Gastroesophageal sphincter (tissue), 4 donors: Measurements from ENCODE around the gene ADORA2A. TPM values are rescaled to one million over a fixed set of nuclear protein-coding genes. Genes with fewer than 3 reads are reported as not detected.
A peak's percentile ranks its signal among the peaks of the same experiment; 100 is the strongest.

Source experiments
- ATAC-seq: fragments of 150-250 bp; one replicate; pipeline ENCODE4 v1.9.1; 2016; ENCODE audit warnings: mild to moderate bottlenecking, moderate library complexity
- H3K27ac ChIP-seq, 4 donors: fragments of 200-600 bp; sonication (generic) in 3 of 4; 1 replicate in 3 of 4; 2 replicates in 1 of 4; pipeline ENCODE4 v1.5.1; 2016 to 2019
- H3K27me3 ChIP-seq: fragments of 200-600 bp; sonication (generic); one replicate; pipeline ENCODE4 v1.5.1; 2019
- H3K36me3 ChIP-seq, 2 donors: fragments of 200-600 bp; sonication (generic); one replicate each; pipeline ENCODE4 v1.5.1; 2019; ENCODE audit warnings: control low read depth in 1 of 2
- H3K4me1 ChIP-seq, 3 donors: fragments of 200-600 bp; sonication (generic); 1 replicate in 2 of 3; 2 replicates in 1 of 3; pipeline ENCODE4 v1.5.1; 2016 to 2019; ENCODE audit warnings: control low read depth in 2 of 3
- H3K4me3 ChIP-seq, 2 donors: fragments of 200-600 bp; sonication (generic); one replicate each; pipeline ENCODE4 v1.5.1; 2019; ENCODE audit warnings: mild to moderate bottlenecking in 1 of 2, moderate library complexity in 1 of 2
- H3K9me3 ChIP-seq, 3 donors: fragments of 200-600 bp; sonication (generic); one replicate each; pipeline ENCODE4 v1.5.1; 2017 to 2019; ENCODE audit warnings: control low read depth in 2 of 3
- CTCF ChIP-seq, 4 experiments: fragments of 200-600 bp in 2 of 4; fragments of 450-650 bp in 2 of 4; sonication (generic) in 1 of 4; IDR thresholded peaks; one replicate each; pipeline ENCODE4 v1.5.1; 2017 to 2019; ENCODE audit warnings: antibody characterized with exemption in 4 of 4, mild to moderate bottlenecking in 2 of 4, moderate library complexity in 2 of 4
- EP300 ChIP-seq: sonication (generic); formaldehyde crosslinking; IDR thresholded peaks from one replicate; pipeline ENCODE4 v1.6.1; 2017; ENCODE audit warnings: antibody characterized with exemption, mild to moderate bottlenecking
- POLR2A ChIP-seq, 2 donors: fragments of 450-650 bp; IDR thresholded peaks; one replicate each; pipeline ENCODE4 v1.6.1; 2017; ENCODE audit warnings: antibody characterized with exemption in 2 of 2, mild to moderate bottlenecking in 2 of 2, moderate library complexity in 1 of 2
- POLR2AphosphoS5 ChIP-seq: sonication (generic); formaldehyde crosslinking; IDR thresholded peaks from one replicate; pipeline ENCODE4 v1.6.1; 2017; ENCODE audit warnings: antibody characterized with exemption
- WGBS, 2 donors: methylation state at CpG; one replicate each; pipeline ENCODE4 v1.1.5; 2018; ENCODE audit warnings: low coverage in 1 of 2; 5-methylcytosine and 5-hydroxymethylcytosine counted together
- total RNA-seq, 4 donors: library from RNA; depleted of rRNA; stranded (reverse); fragments of >200 nt; gene quantifications; one replicate each; pipeline ENCODE4 v1.1.0, GENCODE V29; 2016

ADORA2A gene
- total RNA-seq, 4 donors from 2014 or later = 1.9 to 5.7 (median 3.3) TPM

DNA sequence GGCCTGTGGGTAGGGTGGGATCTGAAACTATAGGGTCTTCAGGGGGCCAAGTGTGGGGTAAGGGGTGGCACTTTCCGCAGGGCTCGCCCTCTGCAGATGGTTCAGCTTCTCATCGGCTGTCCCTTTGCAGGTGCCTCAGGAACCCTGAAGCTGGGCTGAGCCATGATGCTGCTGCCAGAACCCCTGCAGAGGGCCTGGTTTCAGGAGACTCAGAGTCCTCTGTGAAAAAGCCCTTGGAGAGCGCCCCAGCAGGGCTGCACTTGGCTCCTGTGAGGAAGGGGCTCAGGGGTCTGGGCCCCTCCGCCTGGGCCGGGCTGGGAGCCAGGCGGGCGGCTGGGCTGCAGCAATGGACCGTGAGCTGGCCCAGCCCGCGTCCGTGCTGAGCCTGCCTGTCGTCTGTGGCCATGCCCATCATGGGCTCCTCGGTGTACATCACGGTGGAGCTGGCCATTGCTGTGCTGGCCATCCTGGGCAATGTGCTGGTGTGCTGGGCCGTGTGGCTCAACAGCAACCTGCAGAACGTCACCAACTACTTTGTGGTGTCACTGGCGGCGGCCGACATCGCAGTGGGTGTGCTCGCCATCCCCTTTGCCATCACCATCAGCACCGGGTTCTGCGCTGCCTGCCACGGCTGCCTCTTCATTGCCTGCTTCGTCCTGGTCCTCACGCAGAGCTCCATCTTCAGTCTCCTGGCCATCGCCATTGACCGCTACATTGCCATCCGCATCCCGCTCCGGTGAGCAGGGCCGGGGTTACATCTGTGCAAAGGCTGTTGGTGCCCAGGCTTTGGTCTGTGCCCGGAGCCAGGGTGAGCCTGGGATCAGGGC lies 5.8 kb downstream of the ADORA2A start:
- TF ChIP-seq POLR2A (IDR thresholded peaks at IDR 0.05) (no peak), POLR2AphosphoS5 (no peak), EP300 (no peak), CTCF (IDR thresholded peaks at IDR 0.05) (no peak)
- Histone ChIP-seq H3K4me1 (peaks cover 0 to 65% (median 35%) of the 10 kb centered on the region in 3 donors), H3K27me3 (no peaks in the 10 kb centered on the region), H3K27ac (peak overlapping the region in 3 of 4 donors; percentile 25 to 62 (median 52)), H3K36me3 (no peaks in the 10 kb centered on the region), H3K9me3 (no peaks in the 10 kb centered on the region), H3K4me3 (no peak overlapping the region)
- no CpG with 5 or more reads among the region's 34 CpGs for whole genome bisulfite sequencing, 2 donors
- ATAC-seq = no peak

GRCh38 chr22:24433828-24434470 lies 6.5 kb downstream of the ADORA2A start:
- TF ChIP-seq CTCF (IDR thresholded peaks at IDR 0.05) (no peak), EP300 (no peak), POLR2A (IDR thresholded peaks at IDR 0.05) (no peak)
- H3K36me3 ChIP-seq = no peaks in the 10 kb centered on the region
- peak overlapping the region in 3 of 4 donors; percentile 25 to 59 (median 52) for H3K27ac ChIP-seq
- H3K27me3 ChIP-seq = no peaks in the 10 kb centered on the region
- H3K9me3 ChIP-seq = no peaks in the 10 kb centered on the region
- H3K4me3 ChIP-seq = no peak overlapping the region
- 0 to 17% methylated on average over 1 of the region's 12 CpGs for WGBS, 2 donors
- H3K4me1 ChIP-seq = peaks cover 0 to 65% (median 35%) of the 10 kb centered on the region in 3 donors
- ATAC-seq = peak; percentile 39

DNA sequence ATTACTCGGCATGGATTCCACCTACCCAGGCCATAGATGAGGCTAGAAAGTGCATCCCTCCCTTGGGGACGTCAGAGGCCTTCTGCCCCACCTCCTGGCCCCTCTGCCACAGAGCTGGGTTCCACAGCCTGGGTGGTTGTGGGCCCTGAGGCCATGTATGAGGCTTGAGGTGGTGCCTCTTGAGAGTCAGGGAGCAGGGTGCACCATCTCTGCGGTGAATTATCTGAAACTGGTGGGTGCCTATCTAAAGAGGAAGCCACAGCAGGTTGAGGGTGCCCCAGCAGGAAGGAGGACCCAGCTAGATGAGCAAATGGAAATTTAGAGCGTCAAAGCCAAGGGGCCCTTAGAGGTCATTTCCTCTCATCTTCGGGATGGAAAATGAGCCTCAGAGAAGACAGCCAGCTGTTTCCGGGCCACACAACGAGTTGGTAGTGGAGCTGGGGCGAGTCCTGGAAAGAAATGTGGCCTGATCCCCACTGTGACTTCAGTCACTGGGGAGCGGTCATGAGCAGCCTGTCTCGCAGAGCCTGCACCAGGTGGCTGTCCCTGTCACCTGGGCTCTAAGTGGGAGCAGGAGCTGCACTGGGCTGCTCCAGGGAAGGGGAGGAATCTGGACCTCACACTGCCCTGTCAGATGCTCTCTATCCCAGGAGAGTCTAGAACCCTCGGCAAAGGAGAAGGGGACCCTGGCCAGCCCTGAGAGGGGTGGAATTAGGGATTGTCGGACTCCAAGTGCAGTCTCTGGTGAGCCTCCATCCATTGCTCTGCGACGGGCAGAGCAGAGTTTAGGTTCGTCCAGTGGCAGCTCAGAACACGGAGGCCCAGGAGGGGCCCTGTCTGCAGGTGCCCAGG lies 7.3 kb downstream of the ADORA2A start:
- Histone ChIP-seq H3K27me3 (no peaks in the 10 kb centered on the region), H3K4me1 (peaks cover 0 to 65% (median 35%) of the 10 kb centered on the region in 3 donors), H3K36me3 (no peaks in the 10 kb centered on the region), H3K27ac (peak overlapping the region in 3 of 4 donors; percentile 9 to 59 (median 38)), H3K9me3 (no peaks in the 10 kb centered on the region), H3K4me3 (no peak overlapping the region)
- TF ChIP-seq EP300 = no peak
- no peak for TF ChIP-seq POLR2AphosphoS5
- TF ChIP-seq POLR2A (IDR thresholded peaks at IDR 0.05) = no peak
- TF ChIP-seq CTCF (IDR thresholded peaks at IDR 0.05) = no peak
- peak; percentile 17 for ATAC-seq
- 28 to 45% methylated on average over 2 to 4 of the region's 16 CpGs for WGBS, 2 donors

DNA sequence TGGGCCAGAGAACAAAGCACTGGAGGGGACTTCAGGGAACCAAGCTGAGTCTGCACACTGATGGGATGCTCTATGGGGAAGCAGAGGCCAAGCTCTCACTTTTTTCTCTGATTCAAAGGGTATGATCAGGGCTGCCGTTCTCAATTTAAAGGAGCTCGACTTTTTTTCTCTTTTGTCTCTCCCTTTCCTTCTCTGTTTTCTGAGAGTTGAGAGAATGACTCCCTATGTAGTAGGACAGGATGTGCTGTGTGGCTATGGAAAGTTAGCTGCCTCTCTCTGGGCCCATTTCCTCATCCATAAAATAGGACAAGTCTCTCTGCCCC lies 7.9 kb downstream of the ADORA2A start:
- no peak for ATAC-seq
- peaks cover 0 to 61% (median 30%) of the 10 kb centered on the region in 3 donors for H3K4me1 ChIP-seq
- no peaks in the 10 kb centered on the region for H3K27me3 ChIP-seq
- no peaks in the 10 kb centered on the region for H3K9me3 ChIP-seq
- H3K4me3 ChIP-seq = no peak overlapping the region
- peak overlapping the region in 2 of 4 donors; percentile 38 to 59 for H3K27ac ChIP-seq
- no peak for TF ChIP-seq EP300
- no peak for TF ChIP-seq POLR2A (IDR thresholded peaks at IDR 0.05)
- WGBS, 2 donors = 100% methylated on average over 1 of the region's 2 CpGs; no CpG with 5 or more reads in 1 of the 2 donors
- no peaks in the 10 kb centered on the region for H3K36me3 ChIP-seq

DNA sequence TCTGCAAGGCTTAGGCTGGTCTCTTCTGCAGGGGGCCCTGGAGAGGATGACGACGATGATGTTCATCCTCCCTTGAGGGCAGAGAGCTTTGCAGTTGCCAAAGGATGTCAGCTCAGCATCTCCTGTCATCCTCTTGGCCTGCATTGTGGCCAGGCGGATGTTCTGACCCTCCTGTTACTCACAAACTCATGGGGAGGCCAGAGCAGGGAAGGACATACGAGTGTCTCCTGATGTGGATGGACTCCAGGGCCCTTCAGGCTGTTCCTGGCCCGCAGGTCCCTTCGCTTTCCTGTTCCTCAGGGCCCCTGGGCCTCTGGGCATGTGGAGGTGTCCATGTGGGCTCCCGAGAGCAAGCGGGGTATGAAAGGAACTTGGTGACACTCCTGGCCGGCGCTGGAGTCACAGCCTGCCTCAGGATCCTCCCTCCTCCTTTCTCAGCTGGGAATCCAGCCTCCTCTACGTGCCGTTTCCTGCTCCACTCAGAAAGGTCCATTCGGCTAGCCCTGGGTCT lies 8.5 kb downstream of the ADORA2A start:
- no peak for TF ChIP-seq POLR2AphosphoS5
- no peak for TF ChIP-seq POLR2A (IDR thresholded peaks at IDR 0.05)
- TF ChIP-seq EP300 = no peak
- TF ChIP-seq CTCF (IDR thresholded peaks at IDR 0.05) = no peak
- Histone ChIP-seq H3K4me1 (peaks cover 0 to 58% (median 28%) of the 10 kb centered on the region in 3 donors), H3K36me3 (peaks cover 0 to 6% of the 10 kb centered on the region in 2 donors), H3K27ac (peak overlapping the region in 2 of 4 donors; percentile 16 to 59), H3K4me3 (no peak overlapping the region), H3K9me3 (no peaks in the 10 kb centered on the region), H3K27me3 (no peaks in the 10 kb centered on the region)
- 47% methylated on average over 3 of the region's 13 CpGs; no CpG with 5 or more reads in 1 of the 2 donors for whole genome bisulfite sequencing, 2 donors
- ATAC-seq = no peak
